Vagina (tissue), 2 donors: ENCODE data around the gene ITGA2B. TPM values are rescaled to one million over a fixed set of nuclear protein-coding genes. Genes with fewer than 3 reads are reported as not detected.

ENCODE experiments used
- DNase-seq, 2 donors: peaks; one replicate each; pipeline ENCODE4 v3.0.0-alpha.2; 2017; ENCODE audit errors: extremely low spot score in 2 of 2
- H3K27ac ChIP-seq: fragments of 200-600 bp; sonication (generic); one replicate; pipeline ENCODE4 v1.5.1; 2019
- H3K27me3 ChIP-seq: fragments of 200-600 bp; sonication (generic); one replicate; pipeline ENCODE4 v1.5.1; 2019
- H3K36me3 ChIP-seq, 2 donors: fragments of 200-600 bp; sonication (generic); one replicate each; pipeline ENCODE4 v1.5.1; 2017 to 2019
- H3K4me1 ChIP-seq: fragments of 200-600 bp; sonication (generic); one replicate; pipeline ENCODE4 v1.5.1; 2019
- H3K4me3 ChIP-seq, 2 donors: fragments of 200-600 bp; sonication (generic); 1 replicate in 1 of 2; 2 replicates in 1 of 2; pipeline ENCODE4 v1.5.1; 2016 to 2019
- H3K9me3 ChIP-seq: fragments of 200-600 bp; sonication (generic); one replicate; pipeline ENCODE4 v1.5.1; 2019
- POLR2A ChIP-seq, 2 donors: fragments of 450-650 bp; IDR thresholded peaks; one replicate each; pipeline ENCODE4 v1.6.1; 2017; ENCODE audit warnings: antibody characterized with exemption in 2 of 2, mild to moderate bottlenecking in 2 of 2, moderate library complexity in 2 of 2
- POLR2AphosphoS5 ChIP-seq, 2 donors: sonication (generic); formaldehyde crosslinking; IDR thresholded peaks; one replicate each; pipeline ENCODE4 v1.9.0; 2017; ENCODE audit warnings: antibody characterized with exemption in 2 of 2, mild to moderate bottlenecking in 2 of 2, low read depth in 1 of 2; ENCODE audit not compliant: insufficient read depth in 1 of 2
- intact Hi-C: fragments of 100-400 bp; cut with DNase I; formaldehyde crosslinking; loops from one replicate; pipeline ENCODE4 v1.15.1; 2023
- total RNA-seq: library from RNA; depleted of rRNA; stranded (reverse); fragments of >200 nt; gene quantifications from one replicate; pipeline ENCODE4 v1.2.3, GENCODE V29; 2016
- TF ChIP-seq, protein P1 (sequence below), 3 experiments: fragments of 450-650 bp in 2 of 3; fragments of 200-600 bp in 1 of 3; sonication (generic) in 1 of 3; IDR thresholded peaks; one replicate each; pipeline ENCODE4 v1.5.1; 2017 to 2019; ENCODE audit warnings: antibody characterized with exemption in 3 of 3, mild to moderate bottlenecking in 2 of 3, moderate library complexity in 2 of 3

Gene ITGA2B
- 2.0 TPM for total RNA-seq

GRCh38 chr17:44389281-44389680 lies at the start of gene ITGA2B:
Gene ITGA2B (minus strand): TSS chr17:44389649. CDS start chr17:44389473, 176 bp downstream.
- no peaks in the 10 kb centered on the region for H3K9me3 ChIP-seq
- no peak for DNase-seq
- H3K27me3 ChIP-seq, result no peaks in the 10 kb centered on the region
- no peak within 1 kb of the TSS for H3K27ac ChIP-seq
- intact Hi-C loops, result no loop called here
- H3K4me3 ChIP-seq, result no peak within 1 kb of the TSS
- peaks cover 19% of the 10 kb centered on the region for H3K4me1 ChIP-seq
- H3K36me3 ChIP-seq, result no peaks in the 10 kb centered on the region
- TF ChIP-seq POLR2AphosphoS5 (IDR thresholded peaks at IDR 0.05; ENCODE audit: insufficient read depth in 1 of 2, low read depth in 1 of 2), result no peak
- TF ChIP-seq, protein P1, sequence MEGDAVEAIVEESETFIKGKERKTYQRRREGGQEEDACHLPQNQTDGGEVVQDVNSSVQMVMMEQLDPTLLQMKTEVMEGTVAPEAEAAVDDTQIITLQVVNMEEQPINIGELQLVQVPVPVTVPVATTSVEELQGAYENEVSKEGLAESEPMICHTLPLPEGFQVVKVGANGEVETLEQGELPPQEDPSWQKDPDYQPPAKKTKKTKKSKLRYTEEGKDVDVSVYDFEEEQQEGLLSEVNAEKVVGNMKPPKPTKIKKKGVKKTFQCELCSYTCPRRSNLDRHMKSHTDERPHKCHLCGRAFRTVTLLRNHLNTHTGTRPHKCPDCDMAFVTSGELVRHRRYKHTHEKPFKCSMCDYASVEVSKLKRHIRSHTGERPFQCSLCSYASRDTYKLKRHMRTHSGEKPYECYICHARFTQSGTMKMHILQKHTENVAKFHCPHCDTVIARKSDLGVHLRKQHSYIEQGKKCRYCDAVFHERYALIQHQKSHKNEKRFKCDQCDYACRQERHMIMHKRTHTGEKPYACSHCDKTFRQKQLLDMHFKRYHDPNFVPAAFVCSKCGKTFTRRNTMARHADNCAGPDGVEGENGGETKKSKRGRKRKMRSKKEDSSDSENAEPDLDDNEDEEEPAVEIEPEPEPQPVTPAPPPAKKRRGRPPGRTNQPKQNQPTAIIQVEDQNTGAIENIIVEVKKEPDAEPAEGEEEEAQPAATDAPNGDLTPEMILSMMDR (IDR thresholded peaks at IDR 0.05), result no peak
- TF ChIP-seq POLR2A (IDR thresholded peaks at IDR 0.05), result no peak

- intact Hi-C loops, result no loop called here
- H3K4me1 ChIP-seq, result peaks cover 14% of the 10 kb centered on the region
- H3K27ac ChIP-seq, result no peak overlapping the region
- H3K36me3 ChIP-seq, result peaks cover 0 to 18% of the 10 kb centered on the region in 2 donors
- no peaks in the 10 kb centered on the region for H3K27me3 ChIP-seq
- no peak overlapping the region for H3K4me3 ChIP-seq
- no peak for TF ChIP-seq POLR2A (IDR thresholded peaks at IDR 0.05)
- DNase-seq, result no peak
- no peaks in the 10 kb centered on the region for H3K9me3 ChIP-seq
Observed at GRCh38 chr17:44439168-44439567, 49.7 kb upstream of the ITGA2B start.

DNA sequence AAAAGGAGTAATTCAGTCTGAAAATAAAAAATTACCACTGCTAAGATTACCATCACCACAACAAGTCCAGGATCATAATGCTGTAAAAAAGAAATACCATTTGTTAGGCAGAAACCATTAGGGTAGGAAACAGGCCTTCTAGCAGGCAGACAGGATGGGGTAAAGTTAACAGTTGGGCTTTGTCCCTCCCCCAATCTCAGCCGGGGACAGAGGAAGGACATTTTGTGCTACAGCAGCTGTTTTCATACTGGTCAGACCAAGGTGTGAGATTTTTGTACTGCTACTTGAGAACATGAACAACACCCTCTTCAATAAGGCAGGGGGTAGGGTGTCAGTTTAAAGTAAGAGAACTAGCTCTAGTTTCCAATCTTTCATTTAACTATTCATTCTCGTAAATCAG lies 49.2 kb upstream of the ITGA2B start:
- Histone ChIP-seq H3K27me3 (no peaks in the 10 kb centered on the region), H3K4me1 (peaks cover 14% of the 10 kb centered on the region), H3K36me3 (peaks cover 0 to 23% of the 10 kb centered on the region in 2 donors), H3K9me3 (no peaks in the 10 kb centered on the region), H3K27ac (no peak overlapping the region), H3K4me3 (no peak overlapping the region)
- no peak for DNase-seq
- TF ChIP-seq, protein P1 (IDR thresholded peaks at IDR 0.05), result no peak
- TF ChIP-seq POLR2A (IDR thresholded peaks at IDR 0.05) (no peak), POLR2AphosphoS5 (IDR thresholded peaks at IDR 0.05; ENCODE audit: insufficient read depth in 1 of 2, low read depth in 1 of 2) (no peak)
- intact Hi-C loops, result no loop called here

DNA sequence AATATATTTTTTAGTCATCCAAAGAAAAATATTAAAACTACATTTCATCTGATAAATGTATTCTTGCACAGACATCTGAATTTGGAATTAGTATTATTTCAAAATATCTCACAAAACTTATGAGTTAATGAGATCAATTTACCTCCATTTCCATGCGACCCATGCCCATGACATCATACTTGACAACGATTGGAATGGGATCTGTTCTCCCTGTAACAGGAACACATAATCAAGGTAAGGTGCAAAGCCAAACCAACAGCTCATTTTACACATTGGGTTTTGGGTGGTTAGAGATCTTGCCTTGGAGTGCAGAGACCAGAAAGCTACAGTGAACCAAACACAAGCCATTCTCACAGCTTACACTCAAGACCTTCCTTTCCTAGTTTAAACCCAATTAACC lies 46.9 kb upstream of the ITGA2B start:
- Histone ChIP-seq H3K27ac (no peak overlapping the region), H3K9me3 (no peaks in the 10 kb centered on the region), H3K36me3 (peaks cover 0 to 38% of the 10 kb centered on the region in 2 donors), H3K4me3 (no peak overlapping the region), H3K4me1 (peaks cover 9% of the 10 kb centered on the region), H3K27me3 (no peaks in the 10 kb centered on the region)
- no peak for DNase-seq
- intact Hi-C loops, result no loop called here
- TF ChIP-seq, protein P1 (IDR thresholded peaks at IDR 0.05), result no peak
- no peak for TF ChIP-seq POLR2A (IDR thresholded peaks at IDR 0.05)
- no peak for TF ChIP-seq POLR2AphosphoS5 (IDR thresholded peaks at IDR 0.05; ENCODE audit: insufficient read depth in 1 of 2, low read depth in 1 of 2)

DNA sequence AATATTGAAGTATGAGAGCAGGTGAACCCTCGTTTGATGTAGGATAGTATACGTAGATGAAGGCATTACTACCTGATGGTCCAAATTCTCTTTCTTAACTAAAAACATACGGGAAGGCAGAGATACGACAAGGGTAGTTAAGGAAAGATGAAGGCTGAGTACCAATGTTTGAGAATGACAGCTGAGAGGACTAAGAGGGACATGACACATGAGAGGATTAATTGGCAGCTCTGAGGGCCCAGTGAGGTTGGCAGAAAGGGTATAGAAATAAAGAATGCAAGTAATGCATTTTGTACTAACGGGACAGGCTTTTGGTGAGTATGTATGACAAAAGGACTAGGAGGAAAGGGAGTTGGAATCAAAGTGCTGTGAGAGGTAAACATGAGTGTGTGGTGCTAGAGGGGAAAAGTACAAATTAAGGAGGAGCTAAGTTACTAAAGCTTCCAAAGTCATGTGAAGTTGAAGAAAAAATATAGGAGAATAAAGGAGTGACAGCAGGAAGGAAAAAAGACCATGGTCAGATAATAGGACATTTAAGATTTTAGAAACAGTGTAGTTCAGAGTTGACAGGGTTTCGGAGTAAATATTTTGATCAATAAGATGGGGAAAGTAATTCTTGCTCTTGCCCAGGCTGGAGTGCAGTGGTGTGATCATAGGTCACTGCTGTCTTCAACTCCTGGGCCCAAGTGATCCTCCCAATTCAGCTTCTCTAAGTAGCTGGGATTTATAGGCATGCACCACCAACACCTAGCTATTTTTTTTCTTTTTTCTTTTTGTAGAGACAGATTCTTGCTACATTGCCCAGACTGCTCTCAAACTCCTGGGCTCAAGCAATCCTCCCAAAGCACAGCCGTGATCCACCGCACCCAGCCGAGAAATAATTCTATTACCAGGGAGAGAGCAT lies 43.1 kb upstream of the ITGA2B start:
- no peak for TF ChIP-seq POLR2AphosphoS5 (IDR thresholded peaks at IDR 0.05; ENCODE audit: insufficient read depth in 1 of 2, low read depth in 1 of 2)
- TF ChIP-seq POLR2A (IDR thresholded peaks at IDR 0.05), result no peak
- TF ChIP-seq, protein P1 (IDR thresholded peaks at IDR 0.05), result no peak
- Histone ChIP-seq H3K27me3 (no peaks in the 10 kb centered on the region), H3K9me3 (no peaks in the 10 kb centered on the region), H3K27ac (no peak overlapping the region), H3K4me1 (no peaks in the 10 kb centered on the region), H3K4me3 (no peak overlapping the region), H3K36me3 (peaks cover 0 to 49% of the 10 kb centered on the region in 2 donors)
- intact Hi-C loops, result no loop called here
- DNase-seq, result no peak
